NCI-H524 (cell line): ENCODE data around the gene ADIPOR1.

Experiments used
- DNase-seq, 2 experiments: peaks; one replicate each; lab custom pipeline; 2025; lab: John Stamatoyannopoulos, UW

ADIPOR1 gene

DNA sequence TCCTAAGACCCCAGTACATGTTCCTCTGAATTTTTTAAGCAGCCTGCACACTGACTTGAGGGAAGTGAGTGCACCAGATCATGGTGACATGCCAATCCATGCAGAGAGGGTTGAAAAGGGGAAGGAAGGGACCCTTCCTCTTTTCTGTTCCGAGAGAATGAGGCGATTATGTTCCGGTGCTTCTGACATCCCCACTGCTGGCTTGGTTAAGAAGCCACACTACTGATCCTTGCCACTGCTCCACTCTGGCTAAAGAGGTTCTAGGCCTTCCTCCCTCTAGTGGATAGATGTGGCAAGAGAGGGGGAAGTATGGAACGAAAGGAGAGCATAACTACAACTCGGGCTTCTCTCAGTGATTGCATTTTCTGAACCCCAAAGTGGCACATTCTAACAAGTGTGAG is 10.8 kb upstream of the ADIPOR1 start:
- peak in 1 of 2 experiments; percentile 58 for DNase-seq

- no peak for DNase-seq
Observed at GRCh38 chr1:202968351-202968750, 10.2 kb upstream of the ADIPOR1 start.

GRCh38 chr1:202967684-202968281 is 9.7 kb upstream of the ADIPOR1 start:
- DNase-seq = no peak

GRCh38 chr1:202966006-202966898 is 8.1 kb upstream of the ADIPOR1 start:
- DNase-seq = no peak

GRCh38 chr1:202965422-202965821 is 7.3 kb upstream of the ADIPOR1 start:
- no peak for DNase-seq

DNA sequence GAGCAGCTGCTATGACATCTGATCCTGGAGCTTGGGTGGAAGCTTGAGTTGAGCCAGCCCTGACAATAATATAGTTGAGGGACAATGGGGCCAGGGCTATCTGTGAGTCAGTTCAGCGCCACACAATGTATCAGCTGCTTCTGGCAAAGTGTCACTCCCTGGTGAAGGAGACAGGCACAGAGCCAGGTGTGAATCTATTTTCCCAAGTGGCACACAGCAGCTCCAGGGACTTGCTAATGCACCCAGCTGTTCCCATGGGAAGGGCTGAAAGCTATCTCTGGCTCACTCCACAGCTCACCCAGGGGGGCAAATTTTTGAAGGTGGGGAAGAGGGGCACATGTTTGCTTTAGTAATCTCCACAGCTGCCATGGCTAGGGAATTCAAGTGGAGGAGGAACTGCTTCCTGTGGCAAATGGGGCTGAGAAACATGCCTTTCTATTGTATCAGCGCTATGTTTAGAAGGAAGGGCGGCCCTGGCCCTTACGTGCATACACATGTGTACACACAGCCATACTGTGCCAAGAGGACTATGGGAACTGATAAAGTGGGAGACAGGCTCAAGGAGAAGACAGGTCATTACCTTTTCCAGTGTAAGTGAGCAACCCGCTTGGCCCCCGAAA is 6.8 kb upstream of the ADIPOR1 start:
- DNase-seq = peak; percentile 42 to 84

DNA sequence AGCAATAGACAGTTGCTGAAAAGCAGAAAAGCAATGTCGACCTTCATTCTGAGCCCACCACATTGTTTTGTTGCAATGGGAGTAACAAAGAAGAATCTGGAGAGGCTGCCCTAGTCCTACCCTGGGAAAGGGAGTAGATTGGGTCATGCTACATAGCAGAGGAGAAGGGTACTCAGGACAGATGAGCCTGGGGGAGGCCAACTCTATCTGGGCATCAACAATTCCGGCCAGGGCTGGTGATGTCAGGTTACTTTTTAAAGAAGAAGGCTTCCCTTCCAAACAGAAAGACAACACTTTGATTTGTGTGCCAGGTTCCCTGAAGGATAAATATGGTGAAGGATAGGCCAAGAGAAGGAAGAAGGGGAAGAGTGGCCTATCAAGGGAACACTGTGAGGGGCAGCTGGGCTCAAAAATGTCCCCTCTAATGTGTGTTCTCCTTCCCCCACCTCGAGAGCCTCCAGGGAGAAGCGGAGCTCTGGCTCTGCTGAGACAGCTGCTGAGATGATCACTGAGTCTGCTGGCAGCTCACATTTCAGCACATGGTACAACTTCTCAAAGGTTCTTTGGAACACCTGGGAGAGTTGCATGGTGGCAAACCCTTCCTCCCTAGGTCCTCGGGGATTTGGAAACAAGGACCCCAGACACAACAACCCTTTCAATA is 3.2 kb upstream of the ADIPOR1 start:
- DNase-seq = peak in 1 of 2 experiments; percentile 27

GRCh38 chr1:202959276-202959620 is 1.1 kb upstream of the ADIPOR1 start:
- DNase-seq = peak in 1 of 2 experiments; percentile 36

GRCh38 chr1:202958544-202959275 is 598 bp upstream of the ADIPOR1 start:
- DNase-seq = no peak

DNA sequence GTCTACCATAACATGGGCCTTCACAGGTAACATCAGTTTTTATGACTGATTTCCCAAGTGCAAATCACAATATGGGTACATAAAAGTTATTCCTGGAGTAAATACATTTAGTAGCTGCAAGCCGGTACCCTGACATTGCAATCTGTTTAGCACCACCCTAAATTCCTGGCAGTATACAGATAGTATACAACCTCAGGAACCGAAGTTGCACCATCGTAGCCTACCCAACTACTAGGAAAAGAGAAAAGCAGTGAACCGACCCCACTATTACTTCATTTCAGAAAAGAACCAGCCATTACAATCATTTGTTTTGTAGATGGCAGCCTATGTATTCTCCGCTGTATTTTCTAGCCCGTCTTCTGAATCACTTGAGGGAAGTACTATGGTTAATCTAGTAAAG is 1.1 kb downstream of the ADIPOR1 start:
- no peak for DNase-seq

DNA sequence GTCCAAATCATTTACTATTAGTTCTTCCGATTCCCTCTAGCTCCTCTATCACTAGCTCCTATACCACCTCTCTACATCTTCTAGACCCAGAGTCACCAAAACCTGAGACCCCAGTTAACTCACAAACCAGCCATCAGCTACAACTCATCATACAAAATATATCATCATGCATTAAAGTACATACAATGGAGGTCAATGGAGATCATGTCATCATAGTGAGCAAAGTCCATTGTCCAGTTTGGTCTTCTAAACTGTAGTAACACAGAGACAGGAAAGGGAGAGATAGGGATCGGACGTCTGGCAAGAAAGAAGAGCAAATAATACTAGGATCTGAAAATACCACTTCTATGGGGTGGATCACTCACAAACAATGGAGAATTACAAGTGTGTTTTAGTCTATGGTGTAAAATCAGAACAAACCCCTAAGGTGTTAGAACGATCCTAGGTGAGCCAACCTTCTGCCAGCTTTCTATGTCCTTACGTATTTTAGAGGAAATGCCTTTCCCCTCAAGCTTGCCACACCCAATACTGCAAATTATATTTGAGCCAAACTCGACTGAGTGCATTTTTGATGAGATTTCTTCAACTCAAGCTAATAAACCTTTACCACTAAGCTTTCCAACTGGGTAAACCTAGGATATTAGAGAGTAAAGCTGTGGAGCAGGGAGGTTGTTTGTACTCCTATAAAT is 3.9 kb downstream of the ADIPOR1 start:
- DNase-seq = no peak

DNA sequence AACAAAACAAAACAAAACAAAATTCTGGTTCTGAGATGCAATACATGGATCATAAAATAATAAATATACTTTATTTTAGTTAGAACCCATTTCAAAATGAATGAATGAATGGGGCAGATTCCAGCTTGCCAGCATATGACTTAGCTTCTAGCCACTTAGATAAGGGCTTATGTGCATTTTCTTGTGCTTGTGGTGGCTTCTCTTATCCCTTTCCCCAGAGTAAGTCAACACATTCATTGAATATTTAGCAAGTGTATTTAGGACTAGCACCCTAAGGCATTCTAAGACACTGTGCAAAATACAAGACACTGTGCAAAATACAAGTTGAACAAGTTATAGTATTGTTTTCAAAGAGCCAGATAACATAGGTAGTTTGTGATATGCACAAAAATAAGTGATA is 4.7 kb downstream of the ADIPOR1 start:
- DNase-seq = no peak

- DNase-seq = no peak
Observed at GRCh38 chr1:202952818-202953217, 5.3 kb downstream of the ADIPOR1 start.

DNA sequence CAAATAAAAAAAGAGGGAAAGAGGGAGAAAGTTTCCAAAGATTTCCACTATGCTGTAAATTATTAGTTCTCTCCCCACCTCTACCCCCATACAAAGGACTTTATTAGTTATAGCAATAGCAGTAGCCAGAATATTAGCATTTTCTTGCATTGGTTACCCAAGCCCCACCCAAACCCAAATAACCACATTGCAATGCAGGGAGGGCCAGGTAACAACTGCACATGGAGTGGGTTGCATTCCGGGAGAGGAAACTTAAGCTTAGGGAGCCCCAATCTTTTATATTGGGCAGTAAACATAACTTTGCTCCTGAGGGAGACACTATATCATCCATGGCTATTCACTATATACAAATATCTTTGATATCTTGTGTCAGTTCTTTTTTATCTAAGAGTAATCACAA is 6.0 kb downstream of the ADIPOR1 start:
- DNase-seq = no peak

GRCh38 chr1:202951437-202951836 is 6.7 kb downstream of the ADIPOR1 start:
- DNase-seq = no peak

- no peak for DNase-seq
Observed at GRCh38 chr1:202945483-202945882, 12.6 kb downstream of the ADIPOR1 start.

DNA sequence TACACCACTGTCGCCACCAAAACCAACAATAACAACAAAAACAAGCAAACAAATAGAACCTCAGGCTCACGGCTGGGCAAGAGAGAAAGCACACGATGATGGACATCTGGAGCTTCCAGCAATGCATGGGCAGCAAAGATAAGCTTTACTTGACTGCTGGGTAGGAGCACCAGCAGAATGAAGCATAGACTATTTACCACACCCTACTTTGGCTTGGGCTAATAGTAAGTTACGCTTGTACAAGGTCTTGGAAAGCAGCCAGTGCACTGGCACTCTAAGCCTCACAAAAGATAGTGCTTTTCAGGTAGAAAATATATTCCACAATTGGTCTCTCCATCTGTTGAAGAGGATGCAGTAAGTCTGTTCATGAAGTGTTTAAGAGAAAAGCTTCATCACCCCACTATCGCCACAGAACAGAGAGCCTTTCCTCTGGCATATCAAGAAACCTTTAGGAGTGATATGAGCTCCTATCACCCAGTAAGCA is 13.6 kb downstream of the ADIPOR1 start:
- no peak for DNase-seq

DNA sequence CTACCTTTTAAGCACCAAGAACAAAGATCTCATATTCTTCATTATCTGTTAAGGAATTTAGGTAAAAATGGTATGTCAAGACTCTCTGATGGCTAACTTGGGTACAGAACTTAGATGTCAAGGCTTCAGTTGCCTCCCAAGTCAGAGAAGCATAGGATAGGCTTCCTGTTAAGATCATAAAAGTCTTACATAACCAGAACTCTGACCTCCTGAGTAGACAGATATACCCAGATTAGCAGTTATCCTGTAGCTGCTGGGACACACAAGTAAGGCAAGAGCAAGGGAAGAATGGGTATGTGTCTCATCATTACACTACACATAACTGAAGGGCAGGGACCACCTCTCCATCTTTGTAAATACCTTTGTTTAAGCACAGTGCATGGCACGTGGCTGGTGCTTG is 15.7 kb downstream of the ADIPOR1 start:
- DNase-seq = no peak

GRCh38 chr1:202941372-202941771 is 16.7 kb downstream of the ADIPOR1 start:
- no peak for DNase-seq

- DNase-seq = no peak
Observed at GRCh38 chr1:202940561-202940960, 17.6 kb downstream of the ADIPOR1 start.

- DNase-seq = no peak
Observed at GRCh38 chr1:202938287-202938925, 19.7 kb downstream of the ADIPOR1 start.
